ENCODE results near the gene SLC6A8.

DNA sequence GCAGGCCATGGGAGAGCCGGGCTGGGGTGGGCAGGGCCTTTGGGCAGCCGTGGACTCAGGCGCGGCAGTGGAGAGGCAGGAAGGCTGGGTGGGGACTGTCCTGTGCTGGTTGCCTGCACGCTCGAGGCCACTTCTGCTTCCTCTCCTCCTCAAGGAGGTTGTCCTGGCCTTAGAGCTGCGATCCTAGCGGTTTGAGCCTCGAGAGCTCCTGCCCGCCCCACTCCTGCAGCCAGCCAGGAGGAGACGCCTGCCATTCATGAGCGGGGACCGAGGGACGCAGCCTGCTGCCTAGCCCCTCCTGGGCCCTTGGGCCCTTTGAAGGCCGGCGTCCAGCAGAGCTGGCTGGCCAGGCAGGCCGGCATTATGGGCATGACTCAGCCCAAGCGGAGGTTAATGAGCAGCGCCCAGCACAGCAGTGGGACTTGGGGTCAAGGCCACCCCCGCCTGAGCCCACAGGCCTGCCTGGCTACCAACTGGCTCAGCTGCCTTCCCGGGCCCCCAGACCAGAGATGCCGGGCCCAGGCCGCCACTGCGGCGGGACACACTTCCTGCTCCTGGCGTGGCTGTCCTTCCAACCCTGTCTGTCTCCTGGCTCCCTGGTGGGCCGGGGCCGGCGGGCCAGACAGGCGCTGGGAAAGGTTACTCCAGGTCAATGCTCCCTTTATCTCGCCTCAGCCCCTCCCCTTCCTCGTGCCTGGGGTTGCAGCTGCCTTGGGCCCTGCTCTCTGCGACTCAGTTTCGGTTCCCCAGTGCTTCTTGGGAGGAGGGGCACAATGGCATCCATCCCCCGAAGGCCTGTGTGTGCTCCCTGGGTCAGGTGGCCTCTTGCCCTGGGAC is 38.8 kb downstream of the SLC6A8 start:
- TF ChIP-seq, protein P1, sequence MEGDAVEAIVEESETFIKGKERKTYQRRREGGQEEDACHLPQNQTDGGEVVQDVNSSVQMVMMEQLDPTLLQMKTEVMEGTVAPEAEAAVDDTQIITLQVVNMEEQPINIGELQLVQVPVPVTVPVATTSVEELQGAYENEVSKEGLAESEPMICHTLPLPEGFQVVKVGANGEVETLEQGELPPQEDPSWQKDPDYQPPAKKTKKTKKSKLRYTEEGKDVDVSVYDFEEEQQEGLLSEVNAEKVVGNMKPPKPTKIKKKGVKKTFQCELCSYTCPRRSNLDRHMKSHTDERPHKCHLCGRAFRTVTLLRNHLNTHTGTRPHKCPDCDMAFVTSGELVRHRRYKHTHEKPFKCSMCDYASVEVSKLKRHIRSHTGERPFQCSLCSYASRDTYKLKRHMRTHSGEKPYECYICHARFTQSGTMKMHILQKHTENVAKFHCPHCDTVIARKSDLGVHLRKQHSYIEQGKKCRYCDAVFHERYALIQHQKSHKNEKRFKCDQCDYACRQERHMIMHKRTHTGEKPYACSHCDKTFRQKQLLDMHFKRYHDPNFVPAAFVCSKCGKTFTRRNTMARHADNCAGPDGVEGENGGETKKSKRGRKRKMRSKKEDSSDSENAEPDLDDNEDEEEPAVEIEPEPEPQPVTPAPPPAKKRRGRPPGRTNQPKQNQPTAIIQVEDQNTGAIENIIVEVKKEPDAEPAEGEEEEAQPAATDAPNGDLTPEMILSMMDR (IDR thresholded peaks at IDR 0.05), result no peak
- no peak for TF ChIP-seq POLR2A (IDR thresholded peaks at IDR 0.05)

Measured in heart left ventricle (tissue), 13 donors.